Dermis microvascular lymphatic vessel endothelial cell (primary cell): ENCODE measurements around the gene ADCY4. TPM values are rescaled to one million over a fixed set of nuclear protein-coding genes. Genes with fewer than 3 reads are reported as not detected.

Experiments used
- DNase-seq, 2 donors: peaks; one replicate each; pipeline versions ENCODE4 v3.0.0 to v3.0.0-alpha.2; 2010; ENCODE audit warnings: low read depth in 2 of 2
- total RNA-seq: library from RNA; depleted of rRNA; stranded (reverse); fragments of >200 nt; gene quantifications from 2 replicates; pipeline ENCODE4 v1.2.1, GENCODE V29; 2014

The ADCY4 gene
- total RNA-seq, 1 donor from 2014 or later = 29.3 TPM

DNA sequence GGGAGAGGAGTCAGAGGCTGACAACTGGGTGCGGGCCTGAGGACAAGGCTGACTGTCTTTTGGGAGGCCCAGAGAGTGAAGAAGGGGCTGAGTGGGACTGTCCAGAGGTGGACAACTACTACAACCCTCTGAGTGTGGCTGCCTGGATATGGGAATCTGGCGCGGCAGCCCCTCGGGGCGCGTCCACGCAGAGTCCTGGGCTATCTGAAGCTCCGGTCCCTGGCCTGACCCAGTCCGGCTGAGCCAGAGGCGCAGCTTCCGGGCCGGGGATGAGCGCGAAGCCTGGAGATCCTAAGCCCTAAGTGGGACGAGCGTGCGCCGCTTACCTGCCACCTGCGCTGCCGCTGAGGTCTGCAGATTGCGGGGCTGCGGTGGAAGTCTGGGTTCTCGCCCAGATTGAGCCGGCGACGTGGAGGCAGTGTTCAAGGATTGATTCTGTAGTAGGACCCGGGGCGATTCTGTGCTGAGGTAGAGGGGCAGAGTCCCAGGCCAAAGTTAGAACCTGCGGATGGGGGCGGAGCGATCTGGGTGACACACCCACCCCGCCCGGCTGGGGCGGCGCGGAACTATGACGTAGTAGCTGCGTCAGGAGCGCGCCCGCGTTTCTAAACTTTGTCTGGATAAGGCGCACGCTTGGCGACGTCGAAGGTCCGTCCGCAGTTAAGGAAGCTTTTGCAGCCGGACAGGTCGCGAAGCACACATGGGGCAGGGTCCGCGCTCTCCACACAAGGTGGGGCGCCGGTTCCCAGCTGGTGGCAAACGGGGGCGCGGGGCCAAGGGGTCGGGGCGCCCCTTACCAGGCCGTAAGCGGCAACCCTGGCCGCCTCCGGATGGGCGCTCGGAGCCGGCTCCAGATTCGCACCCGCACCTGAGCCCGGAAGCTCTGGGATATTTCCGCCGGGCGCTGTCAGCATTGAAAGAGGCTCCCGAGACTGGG is 35.3 kb downstream of the ADCY4 start, which contains the start of the genes DHRS1 and NOP9:
TSS of gene DHRS1 (minus strand) at position 526 of the 937 bp plus-strand sequence. CDS start 674 bp downstream, outside the sequence.
TSS of gene NOP9 (plus strand) at position 596 of the 937 bp plus-strand sequence. CDS start at position 701, 105 bp downstream.
- peak; percentile 76 to 93 for DNase-seq

DNA sequence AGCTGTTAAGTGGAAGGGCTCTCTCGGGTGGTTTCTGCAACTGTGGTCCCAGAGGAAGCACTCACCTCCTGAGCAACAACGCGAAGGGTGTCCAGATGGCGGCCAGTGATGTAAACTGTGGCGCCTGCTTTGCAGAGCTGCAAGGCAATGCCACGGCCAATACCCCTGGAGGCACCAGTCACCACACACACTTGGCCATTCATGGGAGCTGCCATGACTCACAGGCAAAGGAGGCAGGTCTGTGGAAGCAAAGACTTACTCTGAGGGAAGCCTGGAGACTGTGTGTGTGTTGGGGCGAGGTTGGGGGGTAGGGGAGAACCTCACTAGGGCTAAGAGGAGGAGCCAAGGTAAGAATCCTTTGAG is 36.0 kb downstream of the ADCY4 start:
- peak in 1 of 2 donors; percentile 35 for DNase-seq

DNA sequence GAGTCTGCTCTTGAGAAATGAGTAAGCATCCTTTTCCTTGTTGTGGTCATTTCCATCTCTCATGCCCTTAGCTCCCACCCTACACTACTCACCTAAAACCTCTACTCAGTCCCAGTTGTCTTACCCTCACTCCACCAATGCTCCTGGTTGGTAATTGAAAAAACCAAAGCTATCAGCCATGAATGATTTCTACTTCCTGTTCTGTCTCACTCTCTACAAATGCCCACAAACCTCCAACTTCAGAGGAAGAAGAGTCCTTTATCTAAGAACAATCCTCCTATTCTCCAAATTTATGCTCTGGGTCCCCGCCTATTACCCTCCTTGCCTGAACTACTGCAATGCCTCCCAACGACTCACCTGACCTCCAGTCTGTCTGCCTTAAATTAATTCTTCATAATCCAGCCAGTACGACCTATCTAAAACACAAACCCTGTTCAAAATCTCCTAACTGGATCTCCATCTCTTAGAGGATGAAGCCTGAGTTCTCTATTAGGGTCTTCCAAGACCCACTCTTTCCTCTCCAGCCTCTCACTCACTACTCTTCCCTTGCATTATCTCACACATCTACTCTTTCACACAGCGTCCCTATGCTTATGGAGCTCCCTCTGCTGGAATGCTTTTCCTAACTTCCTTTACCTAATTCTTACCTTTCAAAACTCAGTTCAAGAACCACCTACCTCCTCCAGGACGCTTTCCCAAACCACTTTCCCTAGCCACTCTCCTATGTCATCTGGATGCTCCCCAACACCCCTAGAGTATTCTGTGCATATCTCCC is 37.5 kb downstream of the ADCY4 start:
- DNase-seq = peak; percentile 29 to 55

DNA sequence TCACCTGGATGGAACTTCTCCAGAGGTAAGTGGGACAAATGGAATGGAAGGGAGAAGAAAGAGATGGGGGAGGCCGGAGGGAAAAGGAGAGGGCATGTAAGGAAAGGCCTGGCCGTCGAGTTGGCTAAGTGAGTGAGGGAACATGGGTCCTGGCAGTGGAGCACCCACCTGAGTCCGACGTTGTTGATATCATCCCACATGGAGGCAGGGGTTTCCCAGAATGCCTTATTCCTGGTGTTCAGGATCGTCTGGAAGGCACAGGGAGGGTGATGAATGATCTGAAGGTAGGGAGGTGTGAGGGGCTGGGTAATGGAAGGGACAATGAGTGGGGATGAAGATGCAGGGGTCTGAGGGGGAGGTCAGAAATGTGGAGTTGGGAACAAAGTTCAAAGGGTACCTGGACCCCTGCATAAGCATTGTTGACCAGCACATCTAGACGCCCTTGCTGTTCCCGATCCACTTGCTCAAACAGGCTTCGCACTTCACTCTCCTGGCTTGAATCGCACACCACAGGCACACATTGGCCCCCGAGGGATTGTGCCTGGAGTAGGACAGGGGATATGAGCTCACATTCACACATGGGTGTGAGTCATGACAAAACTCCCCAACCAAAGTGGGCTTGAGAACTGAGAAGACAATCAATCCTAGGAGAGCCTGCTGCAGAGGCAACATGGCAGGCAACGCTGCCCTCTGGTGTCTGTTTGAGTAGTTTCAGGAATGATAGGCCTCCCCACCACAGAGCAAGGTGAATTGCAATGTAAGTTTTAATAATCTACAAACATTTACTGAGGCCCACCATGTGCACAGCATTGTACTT is 38.3 kb downstream of the ADCY4 start:
- peak; percentile 77 to 94 for DNase-seq

DNA sequence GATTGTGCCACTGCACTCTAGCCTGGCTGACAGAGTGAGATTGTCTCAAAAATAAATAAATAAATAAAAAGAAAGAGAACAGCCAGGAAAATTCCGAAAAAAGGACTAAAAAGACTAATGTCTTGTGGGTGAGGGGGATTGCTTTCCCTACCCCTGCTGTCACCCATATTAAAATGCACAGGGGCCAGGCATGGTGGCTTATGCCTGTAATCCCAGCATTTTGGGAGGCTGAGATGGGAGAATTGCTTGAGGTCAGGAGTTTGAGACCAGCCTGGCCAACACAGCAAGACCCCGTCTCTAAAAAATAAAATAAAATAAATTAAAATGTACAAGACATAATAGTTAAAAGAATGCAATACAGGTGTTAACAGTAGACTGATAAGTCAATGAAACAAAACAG is 41.3 kb downstream of the ADCY4 start:
- DNase-seq = no peak

DNA sequence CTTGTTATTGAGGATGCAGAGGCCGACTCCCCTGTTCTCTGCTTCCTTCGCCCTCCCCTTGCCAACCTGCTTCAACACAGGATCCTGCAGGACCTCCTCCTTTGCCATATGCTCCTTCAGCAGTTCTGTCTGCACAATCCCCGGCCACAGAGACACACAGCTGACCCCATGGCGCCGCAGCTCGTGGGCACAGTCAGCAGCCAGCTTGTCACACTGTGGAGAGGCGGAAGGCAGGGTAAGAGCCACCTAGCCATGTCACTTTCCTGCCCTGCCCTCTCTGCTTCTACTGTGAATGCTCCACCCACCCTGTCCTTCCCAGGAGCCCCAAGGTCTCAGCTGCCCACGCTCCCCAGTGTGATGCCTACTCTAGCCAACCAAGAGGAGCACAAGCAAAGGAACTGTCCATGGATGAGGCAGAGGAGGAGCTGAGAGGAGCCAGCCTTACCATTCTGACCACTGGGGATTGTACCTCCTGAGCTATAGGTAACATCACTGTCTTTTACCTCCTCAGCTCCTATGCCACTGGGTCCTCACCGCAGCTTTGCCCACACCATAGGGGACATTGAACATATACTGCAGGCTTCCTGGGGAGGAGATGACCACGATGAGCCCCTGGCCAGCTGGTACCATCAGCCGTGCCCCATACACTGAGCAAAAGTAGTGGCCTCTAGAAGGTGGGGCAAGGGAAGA is 42.6 kb downstream of the ADCY4 start:
- no peak for DNase-seq

DNA sequence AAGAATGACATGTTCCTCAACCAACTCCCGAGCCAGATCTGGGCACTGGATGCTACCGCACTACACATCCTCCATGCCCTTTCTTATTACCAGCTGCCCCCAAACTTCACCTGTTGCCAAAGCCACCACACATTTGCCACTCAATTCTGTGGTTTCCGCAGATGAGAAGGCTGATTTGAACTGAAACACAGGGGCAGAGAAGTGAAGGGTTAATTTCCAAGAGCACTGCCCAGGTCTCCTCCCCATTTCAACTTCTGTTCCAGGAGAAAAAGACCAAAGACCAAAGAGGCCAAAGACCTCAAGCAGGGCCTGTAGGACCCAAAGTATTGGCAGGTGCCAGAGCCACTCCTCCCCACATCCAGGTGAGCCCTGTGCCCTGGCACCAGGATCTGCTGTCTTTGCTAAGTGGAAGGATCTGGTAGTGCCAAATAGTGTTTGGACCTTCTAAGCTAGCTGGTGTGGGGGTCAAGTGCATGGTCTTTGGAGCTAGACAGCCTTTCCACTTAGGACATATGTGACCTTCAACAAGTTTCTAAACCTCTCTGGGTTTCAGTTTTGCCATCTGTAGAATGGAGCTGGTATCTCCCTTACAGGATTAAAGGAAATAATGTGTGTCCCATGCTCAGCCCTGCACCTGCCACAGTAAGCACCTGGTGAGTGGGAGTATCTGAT is 43.3 kb downstream of the ADCY4 start:
- DNase-seq = no peak

DNA sequence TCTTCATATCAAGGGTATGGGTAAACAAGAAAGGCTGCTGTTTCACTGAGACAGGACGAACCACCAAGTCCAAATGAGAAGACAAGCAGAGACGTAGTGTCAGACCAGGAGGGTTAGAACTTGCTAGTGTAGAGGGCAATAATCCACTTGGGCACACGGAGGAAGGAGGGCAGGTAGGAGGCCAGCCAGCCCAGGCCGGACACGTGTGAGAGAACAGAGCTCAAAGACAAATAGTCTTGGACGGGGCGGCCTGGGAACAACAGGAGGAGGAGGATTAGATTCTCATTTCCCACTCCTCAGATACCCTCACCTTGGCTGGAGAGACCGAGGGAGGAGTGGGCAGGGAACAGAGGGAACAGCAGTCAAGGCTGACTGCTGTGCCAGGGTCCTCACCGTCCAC is 44.1 kb downstream of the ADCY4 start:
- no peak for DNase-seq

DNA sequence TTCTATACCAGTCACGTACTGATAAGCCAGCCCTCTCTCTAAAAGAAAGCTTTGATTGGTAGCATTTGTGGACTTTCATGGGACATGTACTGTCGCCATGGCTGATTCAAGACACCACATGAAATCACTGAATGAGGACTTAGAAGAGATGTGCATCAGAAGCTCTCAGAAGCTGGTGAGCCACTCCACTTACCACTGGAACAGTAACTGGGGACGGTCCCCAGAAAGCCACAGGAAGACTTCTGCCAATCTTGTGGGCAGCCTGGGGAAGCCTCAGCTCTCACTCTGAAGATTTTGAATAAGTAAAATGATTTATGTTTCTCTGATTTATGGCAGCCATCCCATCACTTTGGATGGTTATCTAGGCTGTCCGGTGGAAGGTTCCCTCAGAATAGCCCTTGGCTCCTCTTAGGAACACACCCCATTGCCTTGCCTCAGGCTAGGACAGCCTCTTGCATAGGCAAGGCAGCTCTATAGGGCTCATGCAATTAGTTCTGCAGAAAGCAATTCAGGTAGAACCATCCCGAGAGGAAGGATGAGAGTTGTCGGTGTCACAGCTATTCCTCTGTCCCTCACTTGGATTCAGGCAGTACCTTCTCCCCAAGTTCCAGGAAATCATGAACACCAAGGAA is 45.1 kb downstream of the ADCY4 start:
- no peak for DNase-seq

DNA sequence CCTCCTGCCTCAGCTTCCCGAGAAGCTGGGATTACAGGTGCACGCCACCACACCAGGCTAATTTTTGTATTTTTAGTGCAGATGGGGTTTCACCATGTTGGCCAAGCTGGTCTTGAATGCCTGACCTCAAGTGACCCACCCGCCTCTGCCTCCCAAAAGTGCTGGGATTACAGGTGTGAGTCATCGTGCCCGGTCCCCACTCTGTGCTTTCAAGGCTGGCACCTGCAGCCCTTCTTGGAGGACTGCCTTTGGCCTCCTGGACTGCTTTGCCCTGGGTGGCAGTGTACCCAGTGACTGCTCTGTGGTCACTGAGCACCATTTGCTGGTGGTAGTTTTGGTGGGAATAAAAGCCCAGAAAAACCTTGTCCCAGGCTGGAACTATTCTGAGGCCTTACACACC is 47.9 kb downstream of the ADCY4 start:
- DNase-seq = no peak

DNA sequence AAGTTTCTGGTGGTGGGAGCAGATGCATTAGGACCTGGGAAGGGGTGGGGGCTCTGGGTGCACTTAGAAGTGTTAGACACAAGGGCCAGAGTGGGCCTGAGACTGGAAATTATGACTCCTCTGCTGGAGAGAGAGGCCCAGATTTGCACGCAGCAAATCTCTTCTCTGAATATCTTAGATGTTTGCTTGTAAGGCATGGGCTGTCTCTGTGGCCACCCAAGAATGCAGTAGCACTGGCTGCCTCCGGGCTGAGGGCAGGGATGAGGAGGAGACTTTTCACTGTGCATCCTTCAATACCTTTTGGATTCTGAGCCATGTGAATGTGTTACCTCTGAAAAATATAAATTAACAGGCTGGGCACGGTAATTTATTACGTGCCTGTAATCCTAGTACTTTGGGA is 49.5 kb downstream of the ADCY4 start:
- no peak for DNase-seq

DNA sequence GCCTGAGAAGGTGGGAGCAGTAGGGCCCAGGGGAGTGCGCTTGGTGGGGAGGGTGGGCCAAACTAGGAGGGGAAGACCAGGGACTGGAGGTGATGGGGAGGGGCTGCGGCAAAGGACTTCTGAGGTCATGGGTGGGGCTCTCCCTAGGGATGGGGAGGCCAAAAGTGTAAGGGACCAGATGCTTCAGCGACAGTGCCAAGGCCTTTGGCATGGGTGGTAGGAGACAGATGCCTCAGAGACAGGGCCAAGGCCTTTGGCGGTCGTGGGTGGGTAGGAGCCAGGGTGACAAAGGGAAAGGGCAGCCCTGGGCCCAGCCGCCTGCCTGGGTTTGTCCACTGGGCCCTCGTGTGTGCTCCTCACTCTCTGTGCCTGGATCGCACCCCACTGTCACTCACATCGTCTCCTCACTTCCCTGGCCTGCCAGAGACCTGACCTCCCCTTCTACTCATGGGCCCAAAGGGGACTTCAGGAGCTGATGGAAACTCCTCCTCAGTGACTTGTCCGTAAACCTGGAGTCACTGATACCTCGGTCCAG is 50.3 kb downstream of the ADCY4 start:
- no peak for DNase-seq

DNA sequence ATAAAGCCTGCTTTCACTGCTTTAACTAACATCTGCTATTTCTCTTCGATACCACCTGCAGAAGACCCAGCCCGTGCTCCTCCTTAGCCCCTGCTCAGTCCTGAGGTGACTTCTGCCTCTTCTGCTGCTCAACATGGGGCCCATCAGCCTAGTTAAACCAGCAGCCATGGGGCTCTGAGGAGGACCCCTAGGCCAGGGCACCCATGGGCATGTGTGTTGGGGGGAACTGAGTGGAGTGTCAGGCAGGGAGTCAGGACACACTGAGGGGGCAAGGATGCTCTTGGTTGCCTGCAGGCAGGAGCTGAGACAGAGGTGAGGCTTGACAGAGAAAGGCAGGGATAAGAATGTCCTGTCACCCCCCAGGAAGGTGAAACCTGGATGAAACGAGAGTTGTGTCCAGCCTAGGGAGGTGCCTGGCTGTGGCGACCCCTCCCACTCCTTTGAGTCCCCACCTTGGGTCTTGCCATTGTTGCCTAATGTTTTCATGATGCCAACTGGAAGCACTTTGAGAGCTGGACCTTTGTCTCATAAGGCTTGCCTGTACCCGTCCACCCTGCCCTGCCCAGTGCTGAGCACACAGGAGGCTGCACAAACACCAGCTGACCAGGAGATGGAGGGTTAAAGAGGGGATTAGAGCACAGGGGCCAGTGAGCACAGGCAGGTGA is 50.9 kb downstream of the ADCY4 start:
- DNase-seq = no peak

DNA sequence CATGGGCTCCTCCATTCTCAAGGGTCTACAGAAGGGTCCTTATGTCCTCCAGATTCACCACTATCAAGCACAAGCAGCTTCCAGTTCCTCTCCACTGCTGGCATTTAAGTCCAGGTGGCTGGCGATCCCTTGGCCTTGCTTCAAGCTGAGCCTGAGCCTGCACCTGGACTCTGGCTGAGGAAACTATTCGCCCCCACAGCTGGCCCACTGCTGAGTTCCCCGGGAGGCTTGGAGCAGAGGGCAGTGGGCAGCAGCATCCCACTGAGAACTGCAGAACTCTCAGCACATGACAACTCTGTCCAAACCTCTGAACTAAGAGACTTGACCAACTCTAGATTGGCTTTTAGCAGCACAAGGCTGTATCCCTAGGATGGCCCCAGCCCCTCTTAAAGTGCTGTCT is 52.1 kb downstream of the ADCY4 start:
- no peak for DNase-seq

DNA sequence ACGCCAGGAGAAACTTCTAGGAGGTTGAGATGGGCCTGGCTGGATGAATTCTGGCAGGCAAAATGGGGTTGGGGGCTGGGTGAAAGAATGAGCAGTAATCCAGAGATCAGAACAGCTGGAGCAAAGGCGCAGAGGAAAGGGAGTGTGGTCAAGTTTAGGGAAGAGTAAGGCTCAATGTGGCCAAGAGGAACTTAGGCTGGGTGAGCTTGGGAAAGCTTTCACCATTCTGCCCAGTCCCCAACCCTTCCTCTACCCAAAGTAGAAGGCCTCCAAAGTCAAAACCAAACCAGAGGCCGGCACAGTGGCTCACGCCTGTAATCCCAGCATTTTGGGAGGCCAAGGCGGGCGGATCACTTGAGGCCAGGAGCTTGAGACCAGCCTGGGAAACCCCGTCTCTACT is 53.2 kb downstream of the ADCY4 start:
- DNase-seq = no peak

DNA sequence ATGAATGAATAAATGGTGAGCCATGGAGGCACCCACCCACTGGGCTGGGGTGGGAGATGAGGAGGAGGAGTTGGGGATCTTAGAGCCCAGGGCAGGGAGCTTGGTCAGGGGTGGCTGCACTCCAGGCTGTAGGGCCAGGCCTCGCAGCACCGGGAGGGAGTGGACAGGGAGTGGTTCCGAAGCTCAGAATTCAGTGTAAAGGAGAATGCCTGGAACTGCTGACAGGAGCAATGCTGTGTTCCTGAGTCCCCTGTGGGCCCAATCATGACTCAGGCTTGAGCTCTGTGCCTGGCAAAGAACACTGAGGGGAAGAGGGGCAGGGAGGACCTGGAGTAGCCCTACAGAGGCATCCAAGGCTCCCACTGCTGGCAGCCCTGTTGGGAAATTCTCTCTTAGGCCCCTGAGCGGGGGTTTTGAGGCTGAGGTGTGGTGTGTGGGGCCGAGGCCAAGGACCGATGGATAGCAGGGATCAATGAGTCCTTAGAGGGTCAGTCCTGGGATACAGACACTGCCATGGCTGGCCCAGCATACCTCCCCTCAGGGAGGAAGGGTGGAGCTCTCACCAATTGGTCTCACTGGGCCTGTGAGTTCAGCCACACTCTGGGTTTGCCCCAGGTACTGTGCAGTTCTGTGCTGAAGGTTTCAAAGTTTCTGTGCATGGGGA is 53.9 kb downstream of the ADCY4 start:
- DNase-seq = no peak

DNA sequence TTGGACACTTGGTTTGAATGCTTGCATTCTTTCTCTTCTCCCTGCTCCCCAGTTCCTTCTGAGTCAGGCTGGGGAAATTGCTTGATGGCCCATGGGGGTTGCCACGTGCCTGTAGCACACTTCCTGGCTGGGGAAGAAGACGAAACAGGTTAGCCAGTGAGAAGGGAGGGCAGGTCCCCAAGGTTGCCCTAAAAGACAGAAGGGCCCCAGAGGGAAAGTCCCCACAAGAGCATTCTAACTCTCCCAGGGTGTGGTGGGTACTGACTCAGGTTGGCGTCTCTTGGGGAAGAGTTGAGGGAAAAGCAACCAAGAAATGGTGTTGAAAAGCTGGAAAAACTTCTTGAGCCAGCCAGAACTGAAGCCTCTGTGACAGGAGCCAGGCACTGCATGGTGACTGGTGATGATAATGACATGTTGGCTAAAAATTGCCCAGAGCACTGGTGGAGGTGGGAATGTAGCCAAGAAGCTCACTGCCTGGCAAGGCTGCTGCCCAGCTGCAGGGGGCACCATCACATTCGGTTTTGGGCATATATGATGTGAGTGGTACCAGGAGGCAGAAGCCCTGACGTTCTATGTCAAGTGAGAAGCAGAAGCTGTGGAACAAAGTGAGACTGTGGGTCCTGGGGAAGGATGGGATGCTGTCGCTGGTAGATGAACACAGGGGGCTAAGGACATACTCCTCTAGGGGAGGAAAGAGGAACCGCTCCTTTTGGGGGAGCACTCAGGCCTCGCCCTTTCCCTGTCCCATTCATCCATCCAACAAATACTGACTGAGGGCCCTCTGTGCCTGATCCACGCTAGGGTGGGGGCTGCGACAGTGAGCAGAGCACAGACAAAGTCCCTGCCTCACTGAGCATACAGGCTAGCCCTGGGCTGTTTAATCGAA is 55.3 kb downstream of the ADCY4 start:
- peak in 1 of 2 donors; percentile 13 for DNase-seq

DNA sequence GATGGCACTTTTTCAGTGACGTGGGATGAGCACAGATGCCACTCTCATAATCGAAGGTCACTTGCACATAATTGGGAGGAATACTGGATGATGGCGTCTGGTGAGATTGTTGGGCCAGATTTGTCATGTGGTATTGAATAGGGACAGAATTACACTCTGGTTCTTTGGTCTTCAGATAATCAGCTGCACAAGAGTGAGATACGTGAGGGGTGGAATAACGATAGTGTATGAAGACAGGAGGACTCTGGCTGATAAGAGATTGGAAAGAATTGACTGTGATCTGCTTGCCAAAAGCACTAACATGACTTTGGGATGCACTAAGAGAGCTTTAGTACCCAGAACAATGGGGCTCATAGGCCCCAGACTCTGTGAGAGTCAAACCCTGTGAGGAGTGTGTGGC is 56.4 kb downstream of the ADCY4 start:
- DNase-seq = no peak
